Neural cell (in vitro differentiated cells): ENCODE measurements around the gene ATAD3C. TPM values are rescaled to one million over a fixed set of nuclear protein-coding genes. Genes with fewer than 3 reads are reported as not detected.
"Not testable (repeated sequence)": the region's sequence is repeated elsewhere in the genome, so short reads cannot be mapped to it uniquely, and the experiment has no call there.

Experiments used
- H2AFZ ChIP-seq: fragments of 200-600, 300-800 bp; sonication (generic), shearing (Covaris generic); 2 replicates; pipeline ENCODE4 v1.6.0; 2014; ENCODE audit warnings: low read depth, mild to moderate bottlenecking, antibody characterized with exemption, low read length, moderate library complexity
- H3F3A ChIP-seq: fragments of 200-600 bp; shearing (Covaris generic); 2 replicates; pipeline ENCODE4 v1.6.1; 2016; ENCODE audit warnings: mild to moderate bottlenecking, moderate library complexity, mixed read lengths, antibody characterized with exemption, low read length; ENCODE audit not compliant: insufficient read depth, poor library complexity, severe bottlenecking
- H3K27ac ChIP-seq: fragments of 200-600, 300-800 bp; sonication (generic), shearing (Covaris generic); 2 replicates; pipeline ENCODE4 v1.5.1; 2014; ENCODE audit warnings: mild to moderate bottlenecking, low read length, moderate library complexity
- H3K27me3 ChIP-seq: fragments of 300-800, 200-600 bp; sonication (generic), shearing (Covaris generic); 2 replicates; pipeline ENCODE4 v1.6.0; 2014; ENCODE audit warnings: mild to moderate bottlenecking, low read depth, low read length, moderate library complexity; ENCODE audit not compliant: insufficient read depth
- H3K36me3 ChIP-seq: fragments of 300-800, 200-600 bp; sonication (generic), shearing (Covaris generic); 2 replicates; pipeline ENCODE4 v1.5.1; 2014; ENCODE audit warnings: mild to moderate bottlenecking, antibody characterized with exemption, low read length, moderate library complexity; ENCODE audit not compliant: insufficient read depth
- H3K4me2 ChIP-seq: fragments of 300-800, 200-600 bp; sonication (generic), shearing (Covaris generic); 2 replicates; pipeline ENCODE4 v1.6.0; 2014; ENCODE audit warnings: mild to moderate bottlenecking, low read length
- H3K4me3 ChIP-seq: fragments of 300-800, 200-600 bp; sonication (generic), shearing (Covaris generic); 2 replicates; pipeline ENCODE4 v1.5.1; 2014; ENCODE audit warnings: mild to moderate bottlenecking, low read length, moderate library complexity
- H3K79me2 ChIP-seq: fragments of 200-600 bp; shearing (Covaris generic); replicated peaks from 2 replicates; pipeline ENCODE4 v1.6.0; 2014; ENCODE audit warnings: mild to moderate bottlenecking, low read length, moderate library complexity; ENCODE audit not compliant: insufficient read depth
- H3K9ac ChIP-seq: fragments of 300-800, 200-600 bp; sonication (generic), shearing (Covaris generic); 2 replicates; pipeline ENCODE4 v1.6.1; 2016; ENCODE audit warnings: mild to moderate bottlenecking, low read length, mixed read lengths
- H3K9me2 ChIP-seq: fragments of 200-600 bp; shearing (Covaris generic); 2 replicates; pipeline ENCODE4 v1.6.1; 2016; ENCODE audit warnings: mild to moderate bottlenecking, low read length, mixed read lengths; ENCODE audit not compliant: insufficient read depth
- H3K9me3 ChIP-seq: fragments of 200-600, 300-800 bp; sonication (generic), shearing (Covaris generic); 2 replicates; pipeline ENCODE4 v1.6.1; 2016; ENCODE audit warnings: mild to moderate bottlenecking, mixed run types, low read length, moderate library complexity, mixed read lengths
- H4K20me1 ChIP-seq: fragments of 200-600 bp; shearing (Covaris generic); 2 replicates; pipeline ENCODE4 v1.6.1; 2016; ENCODE audit warnings: mild to moderate bottlenecking, mixed run types; ENCODE audit not compliant: insufficient read depth
- EP300 ChIP-seq: fragments of 450-650 bp; conservative IDR thresholded peaks from 2 replicates; pipeline ENCODE4 v1.6.1; 2014; ENCODE audit warnings: antibody characterized with exemption, mild to moderate bottlenecking, moderate library complexity; ENCODE audit not compliant: poor library complexity, severe bottlenecking
- EZH2 ChIP-seq: fragments of 200-600, 300-800 bp; shearing (Covaris generic), sonication (generic); IDR thresholded peaks from 2 replicates; pipeline ENCODE4 v1.6.1; 2014; ENCODE audit warnings: antibody characterized with exemption, low read length, borderline replicate concordance, mild to moderate bottlenecking; ENCODE audit not compliant: insufficient read depth, poor library complexity, severe bottlenecking
- MXI1 ChIP-seq: fragments of 450-650 bp; conservative IDR thresholded peaks from 2 replicates; pipeline ENCODE4 v1.6.1; 2014; ENCODE audit warnings: antibody characterized with exemption, mild to moderate bottlenecking; ENCODE audit not compliant: poor library complexity, severe bottlenecking
- POLR2AphosphoS5 ChIP-seq: IDR thresholded peaks from 2 replicates; pipeline ENCODE4 v1.6.1; 2012
- RAD21 ChIP-seq: fragments of 450-650 bp; conservative IDR thresholded peaks from 2 replicates; pipeline ENCODE4 v1.6.1; 2014; ENCODE audit warnings: antibody characterized with exemption, mild to moderate bottlenecking, moderate library complexity
- SMC3 ChIP-seq: fragments of 450-650 bp; conservative IDR thresholded peaks from 2 replicates; pipeline ENCODE4 v1.6.1; 2014; ENCODE audit warnings: antibody characterized with exemption, mild to moderate bottlenecking, moderate library complexity; ENCODE audit not compliant: poor library complexity
- TAF1 ChIP-seq: IDR thresholded peaks from 2 replicates; pipeline ENCODE4 v1.6.1; 2012; ENCODE audit warnings: low read depth
- polyA plus RNA-seq: library from polyadenylated mRNA; depleted of rRNA; stranded (reverse); fragments of >200 nt; gene quantifications from 2 replicates; pipeline ENCODE4 v1.2.3, GENCODE V29; 2014
- TF ChIP-seq, protein P1 (sequence below): IDR thresholded peaks from 2 replicates; pipeline ENCODE4 v1.6.1; 2012; ENCODE audit warnings: borderline replicate concordance
- TF ChIP-seq, protein P2 (sequence below): fragments of 450-650 bp; IDR thresholded peaks from 2 replicates; pipeline ENCODE4 v1.5.1; 2014; ENCODE audit warnings: antibody characterized with exemption, mild to moderate bottlenecking, moderate library complexity; ENCODE audit not compliant: poor library complexity, severe bottlenecking

The ATAD3C gene
- polyA plus RNA-seq, 1 donor from 2014 or later: not detected

DNA sequence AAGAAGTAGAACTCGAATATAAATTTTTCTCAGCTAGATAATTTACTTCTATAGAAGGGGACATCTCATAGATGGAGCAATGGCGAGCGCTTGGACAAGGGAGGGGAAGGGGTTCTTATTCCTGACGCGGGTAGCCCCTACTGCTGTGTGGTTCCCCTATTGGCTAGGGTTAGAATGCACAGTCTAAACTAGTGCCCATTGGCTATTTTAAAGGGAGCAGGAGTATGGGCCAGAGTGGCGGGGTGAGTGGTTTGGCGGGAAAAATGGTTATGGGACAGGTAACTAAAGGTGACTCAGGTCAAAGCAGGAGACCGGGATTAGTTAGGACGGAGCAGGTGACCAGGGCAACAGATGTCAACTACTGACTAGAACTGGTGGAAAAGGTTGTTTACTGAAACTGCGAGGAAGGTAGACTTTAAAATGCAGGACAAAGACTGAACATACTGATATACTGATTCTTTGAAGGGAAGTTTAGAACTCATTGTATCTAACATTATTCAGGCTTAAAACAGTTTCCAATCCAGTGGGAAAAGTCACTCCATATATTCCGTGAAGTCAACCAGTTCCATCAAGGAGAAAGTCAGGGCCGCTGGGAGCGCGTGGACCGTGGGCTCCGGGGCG lies 61.5 kb downstream of the ATAD3C start:
- peak overlapping the region; percentile 72 for H3K9ac ChIP-seq
- H3K9me3 ChIP-seq: no peaks in the 10 kb centered on the region
- peak overlapping the region; percentile 69 for H3K27ac ChIP-seq
- H3K4me2 ChIP-seq: peak overlapping the region; percentile 60
- H3K36me3 ChIP-seq: no peaks in the 10 kb centered on the region
- no peaks in the 10 kb centered on the region for H3K27me3 ChIP-seq
- no peaks in the 10 kb centered on the region for H3K9me2 ChIP-seq
- H4K20me1 ChIP-seq: no peaks in the 10 kb centered on the region
- TF ChIP-seq, protein P1, sequence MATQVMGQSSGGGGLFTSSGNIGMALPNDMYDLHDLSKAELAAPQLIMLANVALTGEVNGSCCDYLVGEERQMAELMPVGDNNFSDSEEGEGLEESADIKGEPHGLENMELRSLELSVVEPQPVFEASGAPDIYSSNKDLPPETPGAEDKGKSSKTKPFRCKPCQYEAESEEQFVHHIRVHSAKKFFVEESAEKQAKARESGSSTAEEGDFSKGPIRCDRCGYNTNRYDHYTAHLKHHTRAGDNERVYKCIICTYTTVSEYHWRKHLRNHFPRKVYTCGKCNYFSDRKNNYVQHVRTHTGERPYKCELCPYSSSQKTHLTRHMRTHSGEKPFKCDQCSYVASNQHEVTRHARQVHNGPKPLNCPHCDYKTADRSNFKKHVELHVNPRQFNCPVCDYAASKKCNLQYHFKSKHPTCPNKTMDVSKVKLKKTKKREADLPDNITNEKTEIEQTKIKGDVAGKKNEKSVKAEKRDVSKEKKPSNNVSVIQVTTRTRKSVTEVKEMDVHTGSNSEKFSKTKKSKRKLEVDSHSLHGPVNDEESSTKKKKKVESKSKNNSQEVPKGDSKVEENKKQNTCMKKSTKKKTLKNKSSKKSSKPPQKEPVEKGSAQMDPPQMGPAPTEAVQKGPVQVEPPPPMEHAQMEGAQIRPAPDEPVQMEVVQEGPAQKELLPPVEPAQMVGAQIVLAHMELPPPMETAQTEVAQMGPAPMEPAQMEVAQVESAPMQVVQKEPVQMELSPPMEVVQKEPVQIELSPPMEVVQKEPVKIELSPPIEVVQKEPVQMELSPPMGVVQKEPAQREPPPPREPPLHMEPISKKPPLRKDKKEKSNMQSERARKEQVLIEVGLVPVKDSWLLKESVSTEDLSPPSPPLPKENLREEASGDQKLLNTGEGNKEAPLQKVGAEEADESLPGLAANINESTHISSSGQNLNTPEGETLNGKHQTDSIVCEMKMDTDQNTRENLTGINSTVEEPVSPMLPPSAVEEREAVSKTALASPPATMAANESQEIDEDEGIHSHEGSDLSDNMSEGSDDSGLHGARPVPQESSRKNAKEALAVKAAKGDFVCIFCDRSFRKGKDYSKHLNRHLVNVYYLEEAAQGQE: no peak
- TF ChIP-seq EZH2 (no peak), TAF1 (no peak), RAD21 (no peak), SMC3 (no peak), POLR2AphosphoS5 (no peak), MXI1 (no peak)
- TF ChIP-seq, protein P2, sequence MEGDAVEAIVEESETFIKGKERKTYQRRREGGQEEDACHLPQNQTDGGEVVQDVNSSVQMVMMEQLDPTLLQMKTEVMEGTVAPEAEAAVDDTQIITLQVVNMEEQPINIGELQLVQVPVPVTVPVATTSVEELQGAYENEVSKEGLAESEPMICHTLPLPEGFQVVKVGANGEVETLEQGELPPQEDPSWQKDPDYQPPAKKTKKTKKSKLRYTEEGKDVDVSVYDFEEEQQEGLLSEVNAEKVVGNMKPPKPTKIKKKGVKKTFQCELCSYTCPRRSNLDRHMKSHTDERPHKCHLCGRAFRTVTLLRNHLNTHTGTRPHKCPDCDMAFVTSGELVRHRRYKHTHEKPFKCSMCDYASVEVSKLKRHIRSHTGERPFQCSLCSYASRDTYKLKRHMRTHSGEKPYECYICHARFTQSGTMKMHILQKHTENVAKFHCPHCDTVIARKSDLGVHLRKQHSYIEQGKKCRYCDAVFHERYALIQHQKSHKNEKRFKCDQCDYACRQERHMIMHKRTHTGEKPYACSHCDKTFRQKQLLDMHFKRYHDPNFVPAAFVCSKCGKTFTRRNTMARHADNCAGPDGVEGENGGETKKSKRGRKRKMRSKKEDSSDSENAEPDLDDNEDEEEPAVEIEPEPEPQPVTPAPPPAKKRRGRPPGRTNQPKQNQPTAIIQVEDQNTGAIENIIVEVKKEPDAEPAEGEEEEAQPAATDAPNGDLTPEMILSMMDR: no peak
- no peaks in the 10 kb centered on the region for H3F3A ChIP-seq
- H2AFZ ChIP-seq: no peak overlapping the region
- peak overlapping the region; percentile 95 for H3K4me3 ChIP-seq
- H3K79me2 ChIP-seq: no peaks in the 10 kb centered on the region

DNA sequence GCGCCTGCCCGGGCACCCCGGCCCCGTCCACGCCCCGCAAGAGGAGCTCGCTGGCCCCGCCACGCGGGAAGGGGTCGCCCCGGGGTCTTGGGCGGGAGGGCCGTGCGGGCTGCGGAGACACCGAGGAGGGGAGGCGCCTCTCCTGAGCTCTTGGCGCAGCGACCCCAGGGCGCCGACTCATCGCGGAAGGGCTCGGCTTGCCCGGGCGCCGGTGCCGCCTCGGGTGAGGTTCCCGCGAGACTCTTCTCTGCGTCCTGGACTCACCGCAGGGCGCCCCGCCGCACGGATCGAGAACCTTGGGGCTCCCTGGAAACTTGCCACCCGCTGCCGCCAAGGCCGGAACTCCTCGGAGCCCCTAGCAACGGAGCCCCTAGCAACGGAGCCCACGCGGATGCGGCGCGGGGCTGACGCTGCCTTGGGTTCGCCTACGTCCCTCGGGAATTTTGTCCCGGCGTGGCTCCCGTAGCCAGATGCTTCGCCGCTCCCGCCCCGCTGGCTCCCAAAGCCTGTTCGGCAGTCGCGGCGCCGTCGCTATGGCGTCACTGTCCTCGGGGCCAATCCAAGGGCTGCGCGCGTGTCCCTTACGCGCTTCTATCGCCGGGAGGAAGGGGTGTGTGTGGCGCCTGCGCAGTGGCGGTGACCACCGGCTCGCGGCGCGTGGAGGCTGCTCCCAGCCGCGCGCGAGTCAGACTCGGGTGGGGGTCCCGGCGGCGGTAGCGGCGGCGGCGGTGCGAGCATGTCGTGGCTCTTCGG lies 62.2 kb downstream of the ATAD3C start, which contains the start of gene ATAD3A:
TSS of gene ATAD3A (plus strand) at position 630 of the 753 bp plus-strand sequence. CDS start at position 737, 107 bp downstream.
- TF ChIP-seq SMC3 (peak; percentile 58), EP300 (peak; percentile 80), MXI1 (peak; percentile 97), POLR2AphosphoS5 (peak; percentile 76), RAD21 (peak; percentile 44), EZH2 (no peak), TAF1 (no peak)
- TF ChIP-seq, protein P1: no peak
- TF ChIP-seq, protein P2: no peak
- H3K9me2 ChIP-seq: no peaks in the 10 kb centered on the region
- peak within 1 kb of the TSS; percentile 60 for H3K4me2 ChIP-seq
- H3K9ac ChIP-seq: peak within 1 kb of the TSS; percentile 72
- H3K79me2 ChIP-seq: no peaks in the 10 kb centered on the region
- H2AFZ ChIP-seq: peak within 1 kb of the TSS; percentile 56
- peak within 1 kb of the TSS; percentile 69 for H3K27ac ChIP-seq
- H3K4me3 ChIP-seq: peak within 1 kb of the TSS; percentile 95
- H3K36me3 ChIP-seq: no peaks in the 10 kb centered on the region
- H4K20me1 ChIP-seq: no peaks in the 10 kb centered on the region
- no peaks in the 10 kb centered on the region for H3K9me3 ChIP-seq
- H3F3A ChIP-seq: no peaks in the 10 kb centered on the region
- H3K27me3 ChIP-seq: no peaks in the 10 kb centered on the region

DNA sequence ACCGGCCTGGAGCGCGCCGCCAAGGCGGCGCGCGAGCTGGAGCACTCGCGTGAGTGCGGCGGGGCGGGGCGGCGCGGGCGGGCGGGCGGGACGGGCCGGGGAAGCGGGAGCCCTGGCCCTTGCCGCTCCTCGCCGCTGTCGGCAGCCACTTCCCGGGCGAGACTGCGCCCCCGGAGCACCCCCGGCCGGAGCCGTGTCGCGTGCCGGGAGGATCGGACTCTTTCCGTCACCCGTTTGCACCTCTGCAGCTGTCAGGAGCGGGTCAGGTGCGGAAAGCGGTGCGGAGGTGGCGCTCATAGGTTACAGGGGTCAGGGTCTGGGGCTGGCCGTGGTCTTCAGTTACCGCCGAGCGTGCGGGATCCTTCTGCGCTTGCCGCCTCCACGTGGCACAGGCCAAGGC lies 62.9 kb downstream of the ATAD3C start:
- not testable (repeated sequence) for H3K9me3 ChIP-seq, H3K27ac ChIP-seq, H3K9ac ChIP-seq, H2AFZ ChIP-seq, H3K27me3 ChIP-seq, H3K9me2 ChIP-seq, H3F3A ChIP-seq, H3K36me3 ChIP-seq, H4K20me1 ChIP-seq, H3K79me2 ChIP-seq, H3K4me2 ChIP-seq
- peak overlapping the region; percentile 60 for H3K4me3 ChIP-seq
